Uterus (tissue), 4 donors: ENCODE results near the gene HS6ST3. TPM values are rescaled to one million over a fixed set of nuclear protein-coding genes. Genes with fewer than 3 reads are reported as not detected.

Source experiments
- DNase-seq, 2 donors: peaks; one replicate each; pipeline ENCODE4 v3.0.0-alpha.2; 2019 to 2020
- H3K27ac ChIP-seq, 2 donors: fragments of 200-600 bp; sonication (generic); 1 replicate in 1 of 2; 2 replicates in 1 of 2; pipeline ENCODE4 v1.5.1; 2016 to 2018
- H3K27me3 ChIP-seq, 2 donors: fragments of 200-600 bp; sonication (generic); one replicate each; pipeline ENCODE4 v1.5.1; 2018 to 2019; ENCODE audit warnings: control low read depth in 1 of 2
- H3K36me3 ChIP-seq, 2 donors: fragments of 200-600 bp; sonication (generic); one replicate each; pipeline ENCODE4 v1.5.1; 2019; ENCODE audit warnings: control low read depth in 1 of 2
- H3K4me1 ChIP-seq, 2 donors: fragments of 200-600 bp; sonication (generic); one replicate each; pipeline ENCODE4 v1.5.1; 2018 to 2019; ENCODE audit warnings: control low read depth in 1 of 2
- H3K4me3 ChIP-seq, 2 donors: fragments of 200-600 bp; sonication (generic); 1 replicate in 1 of 2; 2 replicates in 1 of 2; pipeline ENCODE4 v1.5.1; 2018 to 2019; ENCODE audit warnings: mild to moderate bottlenecking in 1 of 2
- H3K9me3 ChIP-seq, 2 donors: fragments of 200-600 bp; sonication (generic); one replicate each; pipeline ENCODE4 v1.5.1; 2019; ENCODE audit warnings: control low read depth in 1 of 2
- POLR2A ChIP-seq, 2 donors: fragments of 450-650 bp; IDR thresholded peaks; one replicate each; pipeline ENCODE4 v1.6.1; 2016; ENCODE audit warnings: antibody characterized with exemption in 2 of 2, mild to moderate bottlenecking in 1 of 2, moderate library complexity in 1 of 2
- intact Hi-C: fragments of 100-400 bp; cut with DNase I; formaldehyde crosslinking; loops from one replicate; pipeline ENCODE4 v1.15.1; 2023; ENCODE audit warnings: low total_unique reads
- total RNA-seq, 4 donors: library from RNA; depleted of rRNA in 3 of 4; stranded (reverse); fragments of >200 nt in 3 of 4; gene quantifications; one replicate each; pipeline versions ENCODE4 v1.1.0 to v1.2.4, GENCODE V29; 2014 to 2023
- TF ChIP-seq, protein P1 (sequence below), 4 experiments: fragments of 200-600 bp in 2 of 4; fragments of 450-650 bp in 2 of 4; sonication (generic) in 2 of 4; IDR thresholded peaks; one replicate each; pipeline ENCODE4 v1.5.1; 2016 to 2019; ENCODE audit warnings: antibody characterized with exemption in 4 of 4, mild to moderate bottlenecking in 2 of 4, moderate library complexity in 1 of 4
- donor health status: DM: yes; HTN: yes; CAD: no.

The HS6ST3 gene
- total RNA-seq, 4 donors from 2014 or later: 1.3 to 8.7 (median 5.3) TPM

DNA sequence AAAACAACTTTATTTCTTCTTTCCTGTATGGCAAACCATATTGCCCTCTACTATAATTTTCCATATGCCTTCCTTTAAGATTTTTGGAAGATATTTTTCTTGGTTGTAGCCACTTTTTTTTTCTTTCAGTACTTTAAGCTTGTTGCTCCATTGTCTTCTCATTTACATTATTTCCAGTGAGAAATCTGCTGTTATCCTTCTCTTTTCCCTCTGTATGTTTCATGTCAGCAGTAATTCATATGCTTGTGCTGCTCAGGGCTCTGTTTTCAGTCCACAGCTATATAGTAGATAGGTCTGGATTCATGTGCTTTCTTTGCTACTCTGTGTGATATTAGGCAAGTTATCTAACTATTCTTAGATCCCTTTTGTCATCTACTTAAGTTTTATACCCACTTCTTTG lies 636.7 kb downstream of the HS6ST3 start:
- no peaks in the 10 kb centered on the region for H3K27me3 ChIP-seq
- no peak for DNase-seq
- H3K36me3 ChIP-seq: no peaks in the 10 kb centered on the region
- no peaks in the 10 kb centered on the region for H3K4me1 ChIP-seq
- H3K4me3 ChIP-seq: no peak overlapping the region
- H3K27ac ChIP-seq: no peak overlapping the region
- intact Hi-C loops: no loop called here
- peaks cover 0 to 4% of the 10 kb centered on the region in 2 donors for H3K9me3 ChIP-seq
- TF ChIP-seq, protein P1, sequence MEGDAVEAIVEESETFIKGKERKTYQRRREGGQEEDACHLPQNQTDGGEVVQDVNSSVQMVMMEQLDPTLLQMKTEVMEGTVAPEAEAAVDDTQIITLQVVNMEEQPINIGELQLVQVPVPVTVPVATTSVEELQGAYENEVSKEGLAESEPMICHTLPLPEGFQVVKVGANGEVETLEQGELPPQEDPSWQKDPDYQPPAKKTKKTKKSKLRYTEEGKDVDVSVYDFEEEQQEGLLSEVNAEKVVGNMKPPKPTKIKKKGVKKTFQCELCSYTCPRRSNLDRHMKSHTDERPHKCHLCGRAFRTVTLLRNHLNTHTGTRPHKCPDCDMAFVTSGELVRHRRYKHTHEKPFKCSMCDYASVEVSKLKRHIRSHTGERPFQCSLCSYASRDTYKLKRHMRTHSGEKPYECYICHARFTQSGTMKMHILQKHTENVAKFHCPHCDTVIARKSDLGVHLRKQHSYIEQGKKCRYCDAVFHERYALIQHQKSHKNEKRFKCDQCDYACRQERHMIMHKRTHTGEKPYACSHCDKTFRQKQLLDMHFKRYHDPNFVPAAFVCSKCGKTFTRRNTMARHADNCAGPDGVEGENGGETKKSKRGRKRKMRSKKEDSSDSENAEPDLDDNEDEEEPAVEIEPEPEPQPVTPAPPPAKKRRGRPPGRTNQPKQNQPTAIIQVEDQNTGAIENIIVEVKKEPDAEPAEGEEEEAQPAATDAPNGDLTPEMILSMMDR (IDR thresholded peaks at IDR 0.05): no peak
- no peak for TF ChIP-seq POLR2A (IDR thresholded peaks at IDR 0.05)

DNA sequence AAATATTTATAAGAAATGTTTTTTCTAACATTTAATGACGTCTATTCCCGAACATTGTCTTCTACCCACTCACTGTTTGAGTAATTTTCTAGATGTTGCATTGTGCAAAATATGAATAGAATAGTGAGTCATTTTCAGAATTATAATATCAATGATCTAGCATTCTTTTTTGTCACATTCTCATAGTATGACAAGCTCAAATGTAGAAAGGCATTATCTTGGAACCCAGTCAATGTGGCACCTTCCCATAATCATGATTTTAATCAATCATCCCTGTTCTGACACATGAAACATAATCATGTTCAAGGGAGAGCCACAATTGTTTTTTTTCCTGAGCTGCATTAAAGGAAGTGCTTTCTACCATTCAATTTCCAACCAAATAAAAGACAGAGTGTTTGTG lies 638.6 kb downstream of the HS6ST3 start:
- Histone ChIP-seq H3K4me1 (no peaks in the 10 kb centered on the region), H3K36me3 (no peaks in the 10 kb centered on the region), H3K27ac (no peak overlapping the region), H3K27me3 (no peaks in the 10 kb centered on the region), H3K4me3 (no peak overlapping the region), H3K9me3 (peaks cover 0 to 4% of the 10 kb centered on the region in 2 donors)
- no peak for DNase-seq
- intact Hi-C loops: no loop called here
- no peak for TF ChIP-seq POLR2A (IDR thresholded peaks at IDR 0.05)
- TF ChIP-seq, protein P1 (IDR thresholded peaks at IDR 0.05): no peak

DNA sequence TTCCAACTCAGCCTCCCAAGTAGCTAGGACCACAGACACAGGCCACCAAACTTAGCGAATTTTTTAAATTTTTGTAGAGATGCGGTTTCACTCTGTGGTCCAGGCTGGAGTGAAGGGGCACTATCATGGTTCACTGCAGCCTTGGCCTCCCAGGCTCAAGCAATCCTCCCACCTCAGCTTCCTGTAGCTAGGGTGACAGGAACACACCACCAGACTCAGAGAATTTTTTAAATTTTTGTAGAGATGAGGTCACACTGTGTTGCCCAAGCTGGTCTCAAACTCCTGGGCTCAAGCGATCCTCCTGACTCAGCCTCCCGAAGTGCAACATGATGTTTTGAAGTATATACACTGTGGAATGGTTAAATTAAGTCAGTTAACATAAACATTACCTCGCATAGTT lies 640.8 kb downstream of the HS6ST3 start:
- intact Hi-C loops: no loop called here
- no peak for TF ChIP-seq POLR2A (IDR thresholded peaks at IDR 0.05)
- TF ChIP-seq, protein P1 (IDR thresholded peaks at IDR 0.05): no peak
- H3K27me3 ChIP-seq: no peaks in the 10 kb centered on the region
- H3K36me3 ChIP-seq: no peaks in the 10 kb centered on the region
- H3K9me3 ChIP-seq: peaks cover 0 to 4% of the 10 kb centered on the region in 2 donors
- no peak overlapping the region for H3K27ac ChIP-seq
- no peaks in the 10 kb centered on the region for H3K4me1 ChIP-seq
- H3K4me3 ChIP-seq: no peak overlapping the region
- DNase-seq: no peak

DNA sequence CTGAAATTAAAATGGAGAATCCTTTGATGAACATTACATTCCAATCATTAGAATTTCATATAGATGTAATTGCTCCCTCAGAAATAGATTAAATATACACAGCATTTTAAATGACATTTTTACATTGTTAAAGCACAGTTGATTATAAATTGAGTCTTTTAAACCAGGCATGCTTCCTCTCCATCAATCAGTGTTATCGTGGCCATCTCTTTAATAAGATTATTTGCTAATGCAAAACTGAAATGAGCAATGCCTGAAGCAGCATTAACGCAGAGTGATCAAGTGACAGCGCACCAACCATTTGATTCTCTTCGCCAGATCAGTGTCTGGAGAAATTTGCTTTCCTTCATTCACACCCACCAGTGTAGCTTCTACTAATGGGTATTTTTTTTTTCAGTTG lies 644.6 kb downstream of the HS6ST3 start:
- Histone ChIP-seq H3K27ac (no peak overlapping the region), H3K27me3 (no peaks in the 10 kb centered on the region), H3K4me3 (no peak overlapping the region), H3K36me3 (no peaks in the 10 kb centered on the region), H3K4me1 (no peaks in the 10 kb centered on the region), H3K9me3 (no peaks in the 10 kb centered on the region)
- TF ChIP-seq POLR2A (IDR thresholded peaks at IDR 0.05): no peak
- TF ChIP-seq, protein P1 (IDR thresholded peaks at IDR 0.05): no peak
- intact Hi-C loops: no loop called here
- no peak for DNase-seq

DNA sequence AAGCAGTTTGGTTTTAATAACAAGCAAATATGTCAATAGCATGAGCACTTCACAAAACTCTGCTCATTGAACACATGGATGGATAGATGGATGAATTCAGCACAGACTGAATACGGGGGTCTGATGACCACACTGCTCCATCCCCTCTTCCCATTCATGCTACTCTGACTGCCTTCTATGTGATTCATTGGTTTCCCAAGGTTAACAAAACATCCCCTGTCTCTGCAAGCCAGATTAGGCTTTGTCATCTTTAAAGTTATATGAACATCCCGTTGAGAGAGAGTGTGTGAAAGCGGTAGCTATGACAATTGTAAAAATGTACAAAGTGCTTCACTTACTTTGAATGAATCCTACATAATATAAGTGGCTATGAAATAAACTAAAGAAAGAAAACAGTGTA lies 651.9 kb downstream of the HS6ST3 start:
- no peaks in the 10 kb centered on the region for H3K27me3 ChIP-seq
- H3K36me3 ChIP-seq: no peaks in the 10 kb centered on the region
- no peak overlapping the region for H3K27ac ChIP-seq
- DNase-seq: no peak
- H3K4me1 ChIP-seq: no peaks in the 10 kb centered on the region
- TF ChIP-seq POLR2A (IDR thresholded peaks at IDR 0.05): no peak
- TF ChIP-seq, protein P1 (IDR thresholded peaks at IDR 0.05): no peak
- intact Hi-C loops: no loop called here
- no peak overlapping the region for H3K4me3 ChIP-seq
- no peaks in the 10 kb centered on the region for H3K9me3 ChIP-seq
